Measurements from ENCODE around the gene CD164L2.

The CD164L2 gene

DNA sequence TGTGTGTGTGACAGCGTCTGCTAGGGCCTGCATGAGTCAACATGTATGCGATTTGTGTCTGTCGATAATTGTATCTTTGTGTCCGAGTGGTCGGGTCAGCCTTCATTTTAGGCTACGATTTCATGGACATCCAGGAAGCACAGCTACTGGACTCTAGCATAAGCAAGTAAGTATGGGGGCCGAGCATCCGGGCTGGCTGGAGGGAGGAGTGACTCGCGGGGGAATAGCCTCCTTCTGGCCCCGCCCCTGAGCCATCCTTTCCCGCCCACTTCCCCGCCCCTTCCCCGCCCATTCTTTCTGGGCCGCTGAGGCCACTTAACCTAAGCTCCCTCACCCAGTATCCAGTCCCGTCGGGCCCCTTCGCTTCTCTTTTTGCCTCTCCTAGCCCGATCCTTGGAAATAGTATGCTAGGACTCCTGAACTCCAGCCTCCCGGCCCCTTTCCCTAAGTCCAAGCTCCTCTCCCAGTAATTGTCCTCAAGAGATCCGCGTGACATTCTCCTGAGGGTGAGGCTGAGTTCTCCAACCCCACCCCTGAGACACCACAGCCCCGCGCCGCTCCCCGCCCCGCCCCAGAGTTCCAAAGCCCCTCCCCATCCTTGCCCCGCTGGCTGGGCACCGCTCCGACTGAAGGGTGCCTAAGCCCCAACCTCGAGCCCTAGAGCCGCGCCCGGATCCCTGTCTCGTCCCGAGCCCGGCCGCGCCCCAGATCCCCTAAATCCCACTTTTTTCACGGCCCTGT, 17.6 kb downstream of the CD164L2 start (continued):
- TF ChIP-seq, protein P1, sequence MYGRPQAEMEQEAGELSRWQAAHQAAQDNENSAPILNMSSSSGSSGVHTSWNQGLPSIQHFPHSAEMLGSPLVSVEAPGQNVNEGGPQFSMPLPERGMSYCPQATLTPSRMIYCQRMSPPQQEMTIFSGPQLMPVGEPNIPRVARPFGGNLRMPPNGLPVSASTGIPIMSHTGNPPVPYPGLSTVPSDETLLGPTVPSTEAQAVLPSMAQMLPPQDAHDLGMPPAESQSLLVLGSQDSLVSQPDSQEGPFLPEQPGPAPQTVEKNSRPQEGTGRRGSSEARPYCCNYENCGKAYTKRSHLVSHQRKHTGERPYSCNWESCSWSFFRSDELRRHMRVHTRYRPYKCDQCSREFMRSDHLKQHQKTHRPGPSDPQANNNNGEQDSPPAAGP (tag by site-specific recombination; IDR thresholded peaks at IDR 0.05): peak; percentile 51
- TF ChIP-seq, protein P2, sequence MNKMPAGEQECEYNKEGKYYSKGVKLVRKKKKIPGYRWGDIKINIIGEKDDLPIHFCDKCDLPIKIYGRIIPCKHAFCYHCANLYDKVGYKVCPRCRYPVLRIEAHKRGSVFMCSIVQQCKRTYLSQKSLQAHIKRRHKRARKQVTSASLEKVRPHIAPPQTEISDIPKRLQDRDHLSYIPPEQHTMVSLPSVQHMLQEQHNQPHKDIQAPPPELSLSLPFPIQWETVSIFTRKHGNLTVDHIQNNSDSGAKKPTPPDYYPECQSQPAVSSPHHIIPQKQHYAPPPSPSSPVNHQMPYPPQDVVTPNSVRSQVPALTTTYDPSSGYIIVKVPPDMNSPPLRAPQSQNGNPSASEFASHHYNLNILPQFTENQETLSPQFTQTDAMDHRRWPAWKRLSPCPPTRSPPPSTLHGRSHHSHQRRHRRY (tag by site-specific recombination; IDR thresholded peaks at IDR 0.05): no peak
- TF ChIP-seq ZNF121 (tag by site-specific recombination; IDR thresholded peaks at IDR 0.05) (no peak), ZNF426 (tag by site-specific recombination; IDR thresholded peaks at IDR 0.05) (no peak), SP3 (tag by site-specific recombination; IDR thresholded peaks at IDR 0.05) (peak; percentile 100), ZNF211 (tag by site-specific recombination; IDR thresholded peaks at IDR 0.05; ENCODE audit: low read depth) (no peak), ZNF768 (tag by site-specific recombination; IDR thresholded peaks at IDR 0.05) (no peak), SALL2 (tag by site-specific recombination; IDR thresholded peaks at IDR 0.05; ENCODE audit: borderline replicate concordance) (no peak), ZNF404 (tag by site-specific recombination; IDR thresholded peaks at IDR 0.05) (no peak), GLIS2 (tag by site-specific recombination; IDR thresholded peaks at IDR 0.05) (no peak), ZNF274 (IDR thresholded peaks at IDR 0.05; ENCODE audit: low read length) (no peak), ZNF274 (tag by site-specific recombination; IDR thresholded peaks at IDR 0.05; ENCODE audit: borderline replicate concordance) (no peak), ZNF223 (tag by site-specific recombination; IDR thresholded peaks at IDR 0.05) (no peak), GFI1B (tag by site-specific recombination; IDR thresholded peaks at IDR 0.05) (no peak), ZNF37A (tag by site-specific recombination; IDR thresholded peaks at IDR 0.05) (no peak), ZNF776 (tag by site-specific recombination; IDR thresholded peaks at IDR 0.05; ENCODE audit: borderline replicate concordance) (no peak), ZBTB21 (tag by site-specific recombination; IDR thresholded peaks at IDR 0.05) (no peak), ZNF610 (tag by site-specific recombination; IDR thresholded peaks at IDR 0.05; ENCODE audit: borderline replicate concordance) (peak; percentile 30; the same call in 1 of the 2 replicates), ZFHX2 (tag by site-specific recombination; conservative IDR thresholded peaks at IDR 0.05) (peak; percentile 62), ZBTB48 (tag by site-specific recombination; IDR thresholded peaks at IDR 0.05) (peak; percentile 99), ZIC2 (tag by site-specific recombination; IDR thresholded peaks at IDR 0.05) (no peak), ZNF311 (tag by site-specific recombination; IDR thresholded peaks at IDR 0.05; ENCODE audit: borderline replicate concordance) (no peak), ZNF10 (tag by site-specific recombination; IDR thresholded peaks at IDR 0.05) (peak; percentile 25; the same call in 1 of the 2 replicates), ZNF24 (tag by site-specific recombination; IDR thresholded peaks at IDR 0.05) (no peak), ZNF514 (tag by site-specific recombination; IDR thresholded peaks at IDR 0.05) (no peak), ZSCAN30 (tag by site-specific recombination; IDR thresholded peaks at IDR 0.05) (no peak), ZNF629 (tag by site-specific recombination; IDR thresholded peaks at IDR 0.05) (no peak), ZNF324 (tag by site-specific recombination; IDR thresholded peaks at IDR 0.05) (0 out of 2 replicates have a peak, but pooled peaks have one; percentile 15), KLF1 (tag by site-specific recombination; IDR thresholded peaks at IDR 0.05) (peak; percentile 87)
- TF ChIP-seq, protein P3, sequence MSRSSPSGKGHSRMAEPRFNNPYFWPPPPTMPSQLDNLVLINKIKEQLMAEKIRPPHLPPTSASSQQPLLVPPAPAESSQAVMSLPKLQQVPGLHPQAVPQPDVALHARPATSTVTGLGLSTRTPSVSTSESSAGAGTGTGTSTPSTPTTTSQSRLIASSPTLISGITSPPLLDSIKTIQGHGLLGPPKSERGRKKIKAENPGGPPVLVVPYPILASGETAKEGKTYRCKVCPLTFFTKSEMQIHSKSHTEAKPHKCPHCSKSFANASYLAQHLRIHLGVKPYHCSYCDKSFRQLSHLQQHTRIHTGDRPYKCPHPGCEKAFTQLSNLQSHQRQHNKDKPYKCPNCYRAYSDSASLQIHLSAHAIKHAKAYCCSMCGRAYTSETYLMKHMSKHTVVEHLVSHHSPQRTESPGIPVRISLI (tag by site-specific recombination; IDR thresholded peaks at IDR 0.05): no peak
- TF ChIP-seq, protein P4, sequence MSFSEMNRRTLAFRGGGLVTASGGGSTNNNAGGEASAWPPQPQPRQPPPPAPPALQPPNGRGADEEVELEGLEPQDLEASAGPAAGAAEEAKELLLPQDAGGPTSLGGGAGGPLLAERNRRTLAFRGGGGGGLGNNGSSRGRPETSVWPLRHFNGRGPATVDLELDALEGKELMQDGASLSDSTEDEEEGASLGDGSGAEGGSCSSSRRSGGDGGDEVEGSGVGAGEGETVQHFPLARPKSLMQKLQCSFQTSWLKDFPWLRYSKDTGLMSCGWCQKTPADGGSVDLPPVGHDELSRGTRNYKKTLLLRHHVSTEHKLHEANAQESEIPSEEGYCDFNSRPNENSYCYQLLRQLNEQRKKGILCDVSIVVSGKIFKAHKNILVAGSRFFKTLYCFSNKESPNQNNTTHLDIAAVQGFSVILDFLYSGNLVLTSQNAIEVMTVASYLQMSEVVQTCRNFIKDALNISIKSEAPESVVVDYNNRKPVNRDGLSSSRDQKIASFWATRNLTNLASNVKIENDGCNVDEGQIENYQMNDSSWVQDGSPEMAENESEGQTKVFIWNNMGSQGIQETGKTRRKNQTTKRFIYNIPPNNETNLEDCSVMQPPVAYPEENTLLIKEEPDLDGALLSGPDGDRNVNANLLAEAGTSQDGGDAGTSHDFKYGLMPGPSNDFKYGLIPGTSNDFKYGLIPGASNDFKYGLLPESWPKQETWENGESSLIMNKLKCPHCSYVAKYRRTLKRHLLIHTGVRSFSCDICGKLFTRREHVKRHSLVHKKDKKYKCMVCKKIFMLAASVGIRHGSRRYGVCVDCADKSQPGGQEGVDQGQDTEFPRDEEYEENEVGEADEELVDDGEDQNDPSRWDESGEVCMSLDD (tag by site-specific recombination; IDR thresholded peaks at IDR 0.05): peak; percentile 47; the same call in 1 of the 2 replicates
- TF ChIP-seq, protein P5, sequence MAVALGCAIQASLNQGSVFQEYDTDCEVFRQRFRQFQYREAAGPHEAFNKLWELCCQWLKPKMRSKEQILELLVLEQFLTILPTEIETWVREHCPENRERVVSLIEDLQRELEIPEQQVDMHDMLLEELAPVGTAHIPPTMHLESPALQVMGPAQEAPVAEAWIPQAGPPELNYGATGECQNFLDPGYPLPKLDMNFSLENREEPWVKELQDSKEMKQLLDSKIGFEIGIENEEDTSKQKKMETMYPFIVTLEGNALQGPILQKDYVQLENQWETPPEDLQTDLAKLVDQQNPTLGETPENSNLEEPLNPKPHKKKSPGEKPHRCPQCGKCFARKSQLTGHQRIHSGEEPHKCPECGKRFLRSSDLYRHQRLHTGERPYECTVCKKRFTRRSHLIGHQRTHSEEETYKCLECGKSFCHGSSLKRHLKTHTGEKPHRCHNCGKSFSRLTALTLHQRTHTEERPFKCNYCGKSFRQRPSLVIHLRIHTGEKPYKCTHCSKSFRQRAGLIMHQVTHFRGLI (tag by site-specific recombination; IDR thresholded peaks at IDR 0.05): peak; percentile 77; the same call in 1 of the 2 replicates
- TF ChIP-seq, protein P6, sequence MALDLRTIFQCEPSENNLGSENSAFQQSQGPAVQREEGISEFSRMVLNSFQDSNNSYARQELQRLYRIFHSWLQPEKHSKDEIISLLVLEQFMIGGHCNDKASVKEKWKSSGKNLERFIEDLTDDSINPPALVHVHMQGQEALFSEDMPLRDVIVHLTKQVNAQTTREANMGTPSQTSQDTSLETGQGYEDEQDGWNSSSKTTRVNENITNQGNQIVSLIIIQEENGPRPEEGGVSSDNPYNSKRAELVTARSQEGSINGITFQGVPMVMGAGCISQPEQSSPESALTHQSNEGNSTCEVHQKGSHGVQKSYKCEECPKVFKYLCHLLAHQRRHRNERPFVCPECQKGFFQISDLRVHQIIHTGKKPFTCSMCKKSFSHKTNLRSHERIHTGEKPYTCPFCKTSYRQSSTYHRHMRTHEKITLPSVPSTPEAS (tag by site-specific recombination; IDR thresholded peaks at IDR 0.05): no peak

Measured in HEK293 (cell line).